MM.1S (cell line): Measurements from ENCODE around the gene KDM4B.

ENCODE experiments used
- DNase-seq: peaks from one replicate; pipeline ENCODE4 v3.0.0-alpha.2; 2015
- H2AFZ ChIP-seq: fragments of 300-600 bp; sonication (generic); 2 replicates; pipeline ENCODE4 v1.6.0; 2016; ENCODE audit warnings: antibody characterized with exemption, low read length
- H3F3A ChIP-seq: fragments of 300-600 bp; sonication (generic); 2 replicates; pipeline ENCODE4 v1.6.1; 2016; ENCODE audit warnings: mild to moderate bottlenecking, antibody characterized with exemption, low read length, moderate library complexity, mixed read lengths; ENCODE audit not compliant: insufficient read depth
- H3K27ac ChIP-seq: fragments of 300-600 bp; sonication (generic); 2 replicates; pipeline ENCODE4 v1.5.1; 2016; ENCODE audit warnings: mild to moderate bottlenecking, low read length
- H3K27me3 ChIP-seq: fragments of 300-600 bp; sonication (generic); replicated peaks from 2 replicates; pipeline ENCODE4 v1.6.0; 2016; ENCODE audit warnings: low read length; ENCODE audit not compliant: insufficient read depth
- H3K36me3 ChIP-seq: fragments of 300-600 bp; sonication (generic); replicated peaks from 2 replicates; pipeline ENCODE4 v1.6.1; 2016; ENCODE audit warnings: mild to moderate bottlenecking, low read length, mixed read lengths; ENCODE audit not compliant: insufficient read depth
- H3K4me1 ChIP-seq: fragments of 300-600 bp; sonication (generic); 2 replicates; pipeline ENCODE4 v1.6.1; 2016; ENCODE audit warnings: low read length, mixed read lengths
- H3K4me2 ChIP-seq: fragments of 300-600 bp; sonication (generic); 2 replicates; pipeline ENCODE4 v1.6.0; 2016; ENCODE audit warnings: low read depth, low read length
- H3K4me3 ChIP-seq: fragments of 300-600 bp; sonication (generic); 2 replicates; pipeline ENCODE4 v1.5.1; 2016; ENCODE audit warnings: low read length, mixed read lengths
- H3K79me2 ChIP-seq: fragments of 300-600 bp; sonication (generic); 2 replicates; pipeline ENCODE4 v1.6.1; 2016; ENCODE audit warnings: mixed run types, low read length, mixed read lengths
- H3K9ac ChIP-seq: fragments of 300-600 bp; sonication (generic); 2 replicates; pipeline ENCODE4 v1.6.1; 2016; ENCODE audit warnings: low read length, mixed read lengths
- H3K9me2 ChIP-seq: fragments of 300-600 bp; sonication (generic); replicated peaks from 2 replicates; pipeline ENCODE4 v1.6.1; 2016; ENCODE audit warnings: mild to moderate bottlenecking, low read length, mixed read lengths; ENCODE audit not compliant: insufficient read depth
- H3K9me3 ChIP-seq: fragments of 300-600 bp; sonication (generic); replicated peaks from 2 replicates; pipeline ENCODE4 v1.6.1; 2016; ENCODE audit warnings: mild to moderate bottlenecking, low read length, mixed read lengths; ENCODE audit not compliant: insufficient read depth
- H4K20me1 ChIP-seq: fragments of 300-600 bp; sonication (generic); 2 replicates; pipeline ENCODE4 v1.6.1; 2016; ENCODE audit warnings: mild to moderate bottlenecking, low read length, moderate library complexity, mixed read lengths; ENCODE audit not compliant: insufficient read depth
- CTCF ChIP-seq: fragments of 300-600 bp; sonication (generic); IDR thresholded peaks from 2 replicates; pipeline ENCODE4 v1.5.1; 2016; ENCODE audit warnings: antibody characterized with exemption, low read length, mixed read lengths
- EZH2 ChIP-seq: fragments of 300-600 bp; sonication (generic); optimal IDR thresholded peaks from 2 replicates; pipeline ENCODE3; 2017; ENCODE audit warnings: low read depth, mild to moderate bottlenecking, antibody characterized with exemption, low read length, mixed read lengths
- EZH2phosphoT487 ChIP-seq: fragments of 300-600 bp; sonication (generic); IDR thresholded peaks from 2 replicates; pipeline ENCODE4 v1.6.1; 2018; ENCODE audit warnings: antibody characterized with exemption, low read length

Gene KDM4B

DNA sequence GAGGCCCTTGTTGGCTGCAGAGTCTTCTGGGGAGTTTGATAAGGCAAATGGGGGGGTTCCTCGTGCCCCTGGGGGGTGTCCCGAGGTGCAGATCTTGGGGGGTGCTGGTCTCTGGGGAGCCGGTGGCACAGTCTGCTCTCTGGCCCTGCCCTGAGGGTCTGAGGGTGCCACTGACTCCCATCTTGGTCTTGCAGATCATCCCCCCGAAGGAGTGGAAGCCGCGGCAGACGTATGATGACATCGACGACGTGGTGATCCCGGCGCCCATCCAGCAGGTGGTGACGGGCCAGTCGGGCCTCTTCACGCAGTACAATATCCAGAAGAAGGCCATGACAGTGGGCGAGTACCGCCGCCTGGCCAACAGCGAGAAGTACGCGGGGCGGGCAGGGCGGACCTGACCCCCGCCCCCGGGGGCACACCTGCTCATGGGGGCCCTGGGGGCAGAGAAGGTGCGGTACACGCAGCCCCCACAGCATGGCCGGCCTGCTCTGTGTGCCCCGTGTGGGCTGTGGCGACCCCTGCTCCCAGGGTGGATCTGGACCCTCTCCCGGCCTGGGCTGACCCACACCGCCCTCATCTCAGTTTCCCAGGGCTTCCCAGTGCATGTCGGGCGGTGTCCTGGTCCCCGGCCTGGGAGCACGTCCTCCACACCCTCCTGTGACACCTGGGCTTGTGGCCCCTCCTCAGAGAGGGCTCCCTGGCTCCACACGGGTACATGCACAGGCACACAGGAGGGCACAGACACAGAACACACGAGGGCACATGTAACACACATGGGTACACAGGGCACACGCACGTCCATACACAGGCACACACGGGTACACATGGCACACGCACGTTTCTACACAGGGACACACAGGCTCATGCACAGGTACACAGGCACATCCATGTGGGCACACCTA lies 71.0 kb downstream of the KDM4B start:
- no peaks in the 10 kb centered on the region for H3K27me3 ChIP-seq
- H3K9ac ChIP-seq, result no peak overlapping the region
- no peaks in the 10 kb centered on the region for H3F3A ChIP-seq
- no peaks in the 10 kb centered on the region for H3K9me2 ChIP-seq
- H4K20me1 ChIP-seq, result no peaks in the 10 kb centered on the region
- H2AFZ ChIP-seq, result no peak overlapping the region
- TF ChIP-seq CTCF, result no peak
- no peak for TF ChIP-seq EZH2
- no peak for TF ChIP-seq EZH2phosphoT487
- no peaks in the 10 kb centered on the region for H3K4me1 ChIP-seq
- H3K4me2 ChIP-seq, result no peak overlapping the region
- H3K4me3 ChIP-seq, result no peak overlapping the region
- DNase-seq, result no peak
- no peaks in the 10 kb centered on the region; the same call in 1 of the 2 replicates for H3K36me3 ChIP-seq
- no peaks in the 10 kb centered on the region for H3K9me3 ChIP-seq
- no peak overlapping the region for H3K27ac ChIP-seq
- H3K79me2 ChIP-seq, result peaks cover 23% of the 10 kb centered on the region

DNA sequence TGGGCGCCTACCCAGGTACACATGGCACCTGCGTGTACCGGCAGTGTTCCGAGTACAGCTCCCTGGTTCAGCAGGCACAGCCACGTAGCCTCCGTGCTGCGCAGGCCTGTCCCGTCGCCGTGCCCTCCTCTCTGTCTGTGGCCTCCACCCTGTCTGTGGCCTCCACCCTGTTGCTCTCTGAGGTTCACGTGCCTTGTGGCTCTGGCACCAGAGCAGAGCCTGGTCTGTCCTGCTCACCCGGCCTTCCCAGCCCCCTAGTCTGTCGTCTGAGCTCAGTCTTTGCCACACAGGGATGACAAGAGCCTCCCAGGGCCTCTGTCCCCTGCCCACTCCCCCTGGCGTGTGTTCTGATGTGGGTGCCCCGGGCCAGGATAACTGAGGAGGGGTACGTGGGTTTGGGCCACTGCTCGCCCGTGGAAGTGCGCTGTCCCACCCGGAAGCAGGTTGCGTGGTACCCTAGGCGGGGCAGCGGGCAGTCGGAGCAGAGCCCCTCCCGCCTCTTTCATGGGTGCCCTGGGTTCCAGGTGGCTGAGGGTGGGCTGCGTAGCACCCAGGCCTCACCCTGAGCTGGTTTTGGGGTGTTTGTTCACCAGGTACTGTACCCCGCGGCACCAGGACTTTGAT lies 71.7 kb downstream of the KDM4B start:
- Histone ChIP-seq H3K4me3 (no peak overlapping the region), H3K79me2 (peaks cover 18% of the 10 kb centered on the region), H3K9me3 (no peaks in the 10 kb centered on the region), H4K20me1 (no peaks in the 10 kb centered on the region), H3K36me3 (no peaks in the 10 kb centered on the region; the same call in 1 of the 2 replicates), H3K9me2 (no peaks in the 10 kb centered on the region), H3F3A (no peaks in the 10 kb centered on the region), H3K4me1 (no peaks in the 10 kb centered on the region), H3K9ac (no peak overlapping the region), H2AFZ (no peak overlapping the region), H3K4me2 (no peak overlapping the region), H3K27ac (no peak overlapping the region), H3K27me3 (no peaks in the 10 kb centered on the region)
- TF ChIP-seq EZH2phosphoT487 (no peak), EZH2 (no peak), CTCF (no peak)
- no peak for DNase-seq

GRCh38 chr19:5041168-5041912 lies 72.4 kb downstream of the KDM4B start:
- Histone ChIP-seq H3K36me3 (no peaks in the 10 kb centered on the region; the same call in 1 of the 2 replicates), H3K79me2 (peaks cover 21% of the 10 kb centered on the region), H3K9ac (no peak overlapping the region), H3K4me3 (no peak overlapping the region), H3K9me3 (no peaks in the 10 kb centered on the region), H2AFZ (no peak overlapping the region), H3K9me2 (no peaks in the 10 kb centered on the region), H3F3A (no peaks in the 10 kb centered on the region), H3K4me2 (no peak overlapping the region), H3K27ac (no peak overlapping the region), H3K4me1 (no peaks in the 10 kb centered on the region), H4K20me1 (no peaks in the 10 kb centered on the region), H3K27me3 (no peaks in the 10 kb centered on the region)
- TF ChIP-seq EZH2 (no peak), EZH2phosphoT487 (no peak), CTCF (no peak)
- DNase-seq, result no peak
